GM12872 (cell line): ENCODE data around the gene HOMER3.

Experiments
- CTCF ChIP-seq: IDR thresholded peaks from 3 replicates; pipeline ENCODE4 v1.5.1; 2011; ENCODE audit warnings: low read depth, mild to moderate bottlenecking, low read length, moderate library complexity; ENCODE audit not compliant: insufficient read depth

The HOMER3 gene

GRCh38 chr19:18980432-18981020 lies 39.5 kb upstream of the HOMER3 start:
- TF ChIP-seq CTCF: no peak

DNA sequence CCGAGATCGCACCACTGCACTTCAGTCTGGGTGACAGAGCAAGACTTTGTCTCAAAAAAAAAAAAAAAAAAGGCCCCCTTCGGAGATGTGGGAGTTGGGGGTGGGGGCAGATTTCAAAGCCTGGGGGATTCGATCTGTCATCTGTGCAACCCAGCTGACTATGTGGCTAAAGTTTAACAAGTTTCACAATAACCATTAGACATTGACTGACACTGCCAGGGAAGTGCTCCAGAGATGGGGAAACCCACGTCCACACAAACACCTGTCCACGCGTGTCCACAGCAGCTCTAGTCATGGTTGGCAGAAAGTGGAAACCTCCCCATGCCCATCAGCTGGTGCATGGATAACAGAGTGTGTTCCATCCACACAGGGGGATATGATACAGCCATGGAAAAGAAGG lies 37.6 kb upstream of the HOMER3 start:
- no peak for TF ChIP-seq CTCF

DNA sequence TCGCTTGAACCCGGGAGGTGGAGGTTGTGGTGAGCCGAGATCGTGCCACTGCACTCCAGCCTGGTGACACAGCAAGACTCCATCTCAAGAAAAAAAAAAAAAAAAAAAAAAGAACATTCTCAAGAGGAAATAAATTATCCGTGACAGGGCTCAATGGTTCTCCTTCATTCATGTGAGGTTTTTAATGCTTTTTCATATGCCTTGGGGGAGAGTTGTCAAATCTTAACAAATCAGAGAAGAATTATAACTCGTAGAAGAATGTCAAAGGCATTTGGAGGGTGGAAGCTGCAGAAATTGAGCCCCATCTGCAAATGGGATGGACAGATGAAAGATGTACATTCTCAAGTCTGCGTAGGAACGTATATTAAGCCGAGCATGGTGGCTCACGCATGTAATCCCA lies 34.9 kb upstream of the HOMER3 start:
- TF ChIP-seq CTCF: no peak

GRCh38 chr19:18975011-18975410 lies 34.0 kb upstream of the HOMER3 start:
- no peak for TF ChIP-seq CTCF

DNA sequence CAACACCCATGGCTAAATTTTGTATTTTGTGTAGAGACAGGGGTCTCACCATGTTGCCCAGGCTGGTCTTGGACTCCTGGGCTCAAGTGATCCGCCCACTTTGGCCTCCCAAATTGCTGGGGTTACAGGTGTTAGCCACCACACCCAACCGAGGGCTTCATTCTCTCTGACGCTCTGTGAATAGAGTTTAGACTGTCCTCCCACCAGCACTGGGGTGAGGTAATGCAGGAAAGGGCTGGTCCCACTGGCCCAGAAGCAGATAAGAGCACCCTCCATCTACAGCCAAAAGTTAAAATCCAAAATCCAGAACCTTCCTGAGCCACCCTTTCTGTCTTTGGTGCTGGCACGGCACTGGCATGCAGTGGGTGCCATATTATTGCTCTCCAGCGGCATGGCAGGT lies 31.8 kb upstream of the HOMER3 start:
- no peak for TF ChIP-seq CTCF

DNA sequence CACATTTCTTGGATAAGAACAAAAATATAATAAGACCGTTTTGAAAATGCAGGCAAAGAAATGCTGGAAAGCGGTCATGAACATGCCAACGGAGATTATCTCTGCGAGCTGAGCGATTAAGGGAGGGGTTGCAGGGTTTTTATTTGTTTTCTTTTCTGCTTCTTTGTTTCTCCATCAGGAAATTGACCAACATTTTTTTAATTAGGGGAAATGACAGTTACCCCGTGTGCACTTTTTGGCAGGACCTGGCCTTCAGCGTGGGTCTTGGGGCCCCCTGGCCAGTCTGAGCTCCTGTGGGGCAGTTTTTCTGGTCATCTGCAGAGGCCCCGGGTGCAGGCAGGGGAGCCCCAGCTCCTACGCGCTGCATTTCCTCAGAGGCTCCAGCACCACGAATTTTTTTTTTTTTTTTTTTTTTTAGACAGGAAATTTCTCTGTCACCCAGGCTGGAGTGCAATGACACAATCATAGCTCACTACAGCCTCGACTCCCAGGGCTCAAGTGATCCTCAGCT lies 31.3 kb upstream of the HOMER3 start:
- TF ChIP-seq CTCF: no peak

GRCh38 chr19:18969931-18970659 lies 29.1 kb upstream of the HOMER3 start:
- no peak for TF ChIP-seq CTCF
